ENCODE data around the gene RAX2. TPM values are rescaled to one million over a fixed set of nuclear protein-coding genes. Genes with fewer than 3 reads are reported as not detected.
"Not testable (repeated sequence)": the region's sequence is repeated elsewhere in the genome, so short reads cannot be mapped to it uniquely, and the experiment has no call there.

Gene RAX2
- total RNA-seq: not detected
- polyA plus RNA-seq: not detected
- long read RNA-seq, donor 1: 0 reads
- long read RNA-seq, donor 2: 0 reads

DNA sequence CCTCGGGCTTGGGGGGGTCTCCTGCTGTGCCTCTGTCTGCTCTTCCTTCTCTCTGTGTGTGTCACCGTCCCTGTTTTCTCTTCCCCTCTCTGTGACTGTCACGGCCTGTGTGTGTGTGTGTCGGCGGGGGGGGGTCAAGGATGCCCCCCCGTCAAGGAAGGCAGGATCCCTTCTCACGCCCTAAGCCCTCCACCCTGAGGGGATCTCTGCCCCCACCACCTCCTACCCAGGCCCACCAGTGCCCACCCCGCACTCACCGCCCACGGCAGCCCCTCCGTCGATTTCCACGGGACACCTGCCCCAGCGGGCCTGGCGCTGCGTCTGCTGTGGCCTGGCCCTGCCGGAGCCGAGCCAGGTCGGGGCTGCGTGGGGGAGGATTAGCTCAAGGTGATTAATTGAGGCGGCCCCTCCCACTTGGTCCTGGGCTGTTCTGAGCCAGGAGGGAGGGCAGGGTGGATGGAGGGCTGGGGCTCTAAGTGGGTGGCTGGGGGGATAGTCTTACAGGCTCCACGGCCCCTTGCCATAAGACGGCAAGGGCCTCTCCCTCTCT lies at the start of gene RAX2:
RAX2 (minus strand) TSS at position 323 of the 550 bp plus-strand sequence. CDS start 486 bp downstream, outside the sequence.
- intact Hi-C loops (cut with DNase I): no loop called here
- DNase-seq (no peak), ATAC-seq (ENCODE audit: low FRiP score) (no peak)
- Histone ChIP-seq H3K36me3 (ENCODE audit: control insufficient read depth in 1 of 2, insufficient read depth in 2 of 2, low read length in 1 of 2) (no peaks in the 10 kb centered on the region), H3K9me3 (ENCODE audit: control insufficient read depth, low read length) (no peaks in the 10 kb centered on the region), H3K4me3 (ENCODE audit: low read length in 2 of 2) (no peak within 1 kb of the TSS), H3K27me3 (ENCODE audit: control insufficient read depth in 1 of 2, insufficient read depth in 2 of 2, low read length in 1 of 2) (no peaks in the 10 kb centered on the region), H3K27ac (ENCODE audit: low read depth in 1 of 2, low read length in 2 of 2) (no peak within 1 kb of the TSS), H3K4me1 (ENCODE audit: control insufficient read depth in 1 of 2, insufficient read depth in 2 of 2, low read length in 2 of 2) (no peaks in the 10 kb centered on the region)
- 35 to 43% methylated on average over 19 to 23 of the region's 23 CpGs for WGBS, 2 donors

DNA sequence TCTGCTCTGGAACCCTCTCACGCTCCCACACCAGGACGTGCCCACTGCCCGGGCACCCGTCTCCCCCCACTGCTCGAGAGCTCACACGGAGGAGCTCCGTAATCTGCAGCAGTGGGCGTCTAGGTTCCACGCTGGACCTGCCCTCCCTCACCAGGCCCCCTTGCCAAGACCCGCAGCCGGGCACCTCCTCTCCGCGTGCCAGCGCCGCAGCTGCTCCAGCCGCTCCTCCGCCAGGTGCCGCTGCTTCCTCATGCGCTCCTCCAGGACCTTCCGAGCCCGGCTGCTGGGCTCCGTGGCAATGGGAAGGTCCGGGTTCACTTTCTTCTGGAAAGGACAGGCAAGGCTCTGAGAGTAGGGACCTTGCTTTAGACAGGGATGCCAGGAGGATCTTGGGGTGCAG lies 49.1 kb upstream of the RAX2 start:
- 87 to 91% methylated on average over 23 of the region's 23 CpGs for WGBS, 2 donors
- Histone ChIP-seq H3K4me3 (ENCODE audit: low read length in 2 of 2) (no peak overlapping the region), H3K27me3 (ENCODE audit: control insufficient read depth in 1 of 2, insufficient read depth in 2 of 2, low read length in 1 of 2) (no peaks in the 10 kb centered on the region), H3K4me1 (ENCODE audit: control insufficient read depth in 1 of 2, insufficient read depth in 2 of 2, low read length in 2 of 2) (no peaks in the 10 kb centered on the region), H3K36me3 (ENCODE audit: control insufficient read depth in 1 of 2, insufficient read depth in 2 of 2, low read length in 1 of 2) (no peaks in the 10 kb centered on the region), H3K9me3 (ENCODE audit: control insufficient read depth, low read length) (no peaks in the 10 kb centered on the region), H3K27ac (ENCODE audit: low read depth in 1 of 2, low read length in 2 of 2) (no peak overlapping the region)
- ATAC-seq (ENCODE audit: low FRiP score) (no peak), DNase-seq (no peak)
- intact Hi-C loops (cut with DNase I): no loop called here

DNA sequence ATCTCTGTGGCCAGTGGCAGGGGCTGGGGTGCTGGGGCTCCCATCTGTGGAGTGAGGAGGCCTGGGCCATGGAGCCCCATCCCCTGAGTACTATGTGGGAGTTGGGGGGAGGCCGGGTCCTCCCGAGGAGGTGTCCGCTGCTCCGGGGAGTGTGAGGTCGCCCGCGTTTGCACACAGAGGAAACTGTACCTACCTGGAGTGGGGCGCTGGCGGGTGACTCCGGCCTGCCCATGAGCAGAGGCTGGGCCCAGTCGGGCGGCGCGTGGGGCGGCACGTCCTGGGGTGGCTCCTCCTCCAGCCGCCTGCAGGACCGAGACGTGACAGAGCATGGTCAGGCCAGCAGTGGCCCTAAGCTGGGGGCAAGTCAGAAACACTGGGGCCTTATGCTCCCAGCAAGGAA lies 48.0 kb upstream of the RAX2 start:
- Histone ChIP-seq H3K4me3 (ENCODE audit: low read length in 2 of 2) (no peak overlapping the region), H3K36me3 (ENCODE audit: control insufficient read depth in 1 of 2, insufficient read depth in 2 of 2, low read length in 1 of 2) (no peaks in the 10 kb centered on the region), H3K27me3 (ENCODE audit: control insufficient read depth in 1 of 2, insufficient read depth in 2 of 2, low read length in 1 of 2) (no peaks in the 10 kb centered on the region), H3K27ac (ENCODE audit: low read depth in 1 of 2, low read length in 2 of 2) (no peak overlapping the region), H3K4me1 (ENCODE audit: control insufficient read depth in 1 of 2, insufficient read depth in 2 of 2, low read length in 2 of 2) (no peaks in the 10 kb centered on the region), H3K9me3 (ENCODE audit: control insufficient read depth, low read length) (no peaks in the 10 kb centered on the region)
- no peak for DNase-seq
- no peak for ATAC-seq (ENCODE audit: low FRiP score)
- intact Hi-C loops (cut with DNase I): no loop called here
- 87 to 90% methylated on average over 13 to 19 of the region's 19 CpGs for WGBS, 2 donors

DNA sequence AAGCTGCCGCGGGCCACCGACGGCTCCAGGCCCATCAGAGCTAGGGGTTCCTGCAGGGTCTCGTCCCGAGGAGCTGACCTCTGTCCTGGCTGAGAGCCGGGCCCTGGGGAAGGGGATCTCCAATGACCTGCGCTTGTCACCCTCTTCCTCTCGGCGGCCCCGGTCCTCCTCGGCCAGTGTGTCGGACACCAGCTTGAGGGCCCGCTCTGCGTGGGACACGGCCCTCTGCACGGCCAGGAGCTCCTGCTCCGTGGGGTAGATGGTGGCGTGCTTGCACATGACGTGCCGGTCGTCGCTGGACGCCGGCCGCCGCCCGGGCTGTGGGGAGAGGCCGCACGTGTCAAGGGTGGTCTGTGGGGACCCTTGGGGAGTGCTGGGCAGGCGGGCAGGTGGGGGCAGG lies 46.9 kb upstream of the RAX2 start:
- ATAC-seq (ENCODE audit: low FRiP score) (no peak), DNase-seq (no peak)
- no peaks in the 10 kb centered on the region for H3K27me3 ChIP-seq (ENCODE audit: control insufficient read depth in 1 of 2, insufficient read depth in 2 of 2, low read length in 1 of 2)
- H3K4me3 ChIP-seq (ENCODE audit: low read length in 2 of 2): no peak overlapping the region
- no peaks in the 10 kb centered on the region for H3K36me3 ChIP-seq (ENCODE audit: control insufficient read depth in 1 of 2, insufficient read depth in 2 of 2, low read length in 1 of 2)
- intact Hi-C loops (cut with DNase I): no loop called here
- no peak overlapping the region for H3K27ac ChIP-seq (ENCODE audit: low read depth in 1 of 2, low read length in 2 of 2)
- no peaks in the 10 kb centered on the region for H3K4me1 ChIP-seq (ENCODE audit: control insufficient read depth in 1 of 2, insufficient read depth in 2 of 2, low read length in 2 of 2)
- 66 to 68% methylated on average over 31 of the region's 31 CpGs for WGBS, 2 donors
- H3K9me3 ChIP-seq (ENCODE audit: control insufficient read depth, low read length): no peaks in the 10 kb centered on the region

DNA sequence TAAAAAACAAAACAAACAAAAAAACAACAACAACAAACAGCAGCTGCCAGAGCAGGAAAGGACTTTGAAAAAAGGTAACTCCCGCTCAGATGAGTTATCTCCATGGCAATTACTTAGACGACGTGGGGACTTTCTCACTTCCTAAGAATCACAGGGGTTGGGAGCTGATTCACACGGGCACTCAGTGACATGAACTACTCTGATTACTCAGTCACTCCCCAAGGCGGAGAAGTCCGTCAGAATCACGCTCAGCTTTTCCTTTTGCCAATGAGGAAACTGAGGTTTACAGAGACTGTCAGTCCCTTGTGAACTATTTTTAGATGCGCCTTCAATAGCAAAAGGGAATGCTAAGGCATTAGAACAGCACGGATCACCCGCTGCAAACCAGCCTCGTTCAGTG lies 46.4 kb upstream of the RAX2 start:
- Histone ChIP-seq H3K27me3 (ENCODE audit: control insufficient read depth in 1 of 2, insufficient read depth in 2 of 2, low read length in 1 of 2) (no peaks in the 10 kb centered on the region), H3K27ac (ENCODE audit: low read depth in 1 of 2, low read length in 2 of 2) (no peak overlapping the region), H3K36me3 (ENCODE audit: control insufficient read depth in 1 of 2, insufficient read depth in 2 of 2, low read length in 1 of 2) (no peaks in the 10 kb centered on the region), H3K4me3 (ENCODE audit: low read length in 2 of 2) (no peak overlapping the region), H3K4me1 (ENCODE audit: control insufficient read depth in 1 of 2, insufficient read depth in 2 of 2, low read length in 2 of 2) (no peaks in the 10 kb centered on the region), H3K9me3 (ENCODE audit: control insufficient read depth, low read length) (no peaks in the 10 kb centered on the region)
- intact Hi-C loops (cut with DNase I): no loop called here
- ATAC-seq (ENCODE audit: low FRiP score): no peak
- DNase-seq: no peak
- WGBS, 2 donors: 19 to 21% methylated on average over 11 of the region's 11 CpGs

DNA sequence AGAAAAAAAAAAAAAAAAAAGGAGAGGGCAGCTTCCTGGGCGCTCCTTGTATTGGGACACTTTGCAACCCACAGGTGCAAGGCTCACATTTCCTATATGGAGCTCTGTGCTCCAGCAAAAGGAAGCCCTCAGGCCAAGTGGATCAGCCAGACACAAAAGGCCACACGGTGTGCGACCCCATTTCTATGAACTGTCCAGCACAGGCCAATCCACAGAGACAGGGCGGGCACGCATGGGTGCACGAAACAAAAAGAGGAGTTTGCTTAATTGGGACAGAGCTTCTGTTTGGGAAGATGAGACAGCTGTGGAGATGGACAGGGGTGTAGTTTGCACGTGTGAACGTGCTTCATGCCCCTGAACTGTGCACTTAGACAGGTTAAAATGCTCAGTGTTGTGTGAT lies 45.7 kb upstream of the RAX2 start:
- no peaks in the 10 kb centered on the region for H3K4me1 ChIP-seq (ENCODE audit: control insufficient read depth in 1 of 2, insufficient read depth in 2 of 2, low read length in 2 of 2)
- H3K27me3 ChIP-seq (ENCODE audit: control insufficient read depth in 1 of 2, insufficient read depth in 2 of 2, low read length in 1 of 2): no peaks in the 10 kb centered on the region
- H3K4me3 ChIP-seq (ENCODE audit: low read length in 2 of 2): no peak overlapping the region
- no peaks in the 10 kb centered on the region for H3K9me3 ChIP-seq (ENCODE audit: control insufficient read depth, low read length)
- intact Hi-C loops (cut with DNase I): no loop called here
- no peak for DNase-seq
- WGBS, 2 donors: 85 to 94% methylated on average over 8 of the region's 8 CpGs
- no peak overlapping the region for H3K27ac ChIP-seq (ENCODE audit: low read depth in 1 of 2, low read length in 2 of 2)
- no peaks in the 10 kb centered on the region for H3K36me3 ChIP-seq (ENCODE audit: control insufficient read depth in 1 of 2, insufficient read depth in 2 of 2, low read length in 1 of 2)
- ATAC-seq (ENCODE audit: low FRiP score): no peak

DNA sequence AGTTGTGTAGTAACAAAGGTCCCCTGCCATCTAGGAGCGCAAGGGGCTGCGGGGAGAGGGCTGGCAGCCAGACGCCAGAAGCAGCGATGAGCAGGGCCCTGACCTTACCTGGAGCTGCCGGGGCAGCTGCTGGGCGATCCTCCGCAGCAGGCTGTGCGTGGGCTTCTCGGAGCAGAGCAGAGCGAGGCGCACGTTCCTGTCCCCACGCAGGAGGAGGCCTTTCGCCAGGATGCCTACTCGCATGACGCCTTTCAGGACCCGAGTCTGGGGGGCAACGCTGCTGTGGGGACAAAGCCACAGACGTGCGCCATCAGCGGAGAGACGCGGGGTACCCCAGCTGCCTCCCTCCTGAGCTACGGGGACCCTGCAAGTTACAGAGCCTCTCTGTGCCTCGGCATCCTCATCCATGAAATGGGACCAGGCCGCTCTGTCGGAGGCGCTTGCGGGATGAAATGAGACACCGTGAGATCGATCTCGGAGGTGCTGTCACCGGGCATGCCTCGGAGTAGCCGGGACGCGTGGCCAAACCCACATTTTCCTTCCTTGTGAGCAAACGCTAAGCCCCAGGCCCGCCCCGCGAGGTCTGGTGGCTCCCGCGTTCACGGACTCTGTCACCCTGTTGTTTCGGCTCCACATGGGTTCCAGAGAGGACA lies 44.7 kb upstream of the RAX2 start:
- intact Hi-C loops (cut with DNase I): no loop called here
- Histone ChIP-seq H3K27me3 (ENCODE audit: control insufficient read depth in 1 of 2, insufficient read depth in 2 of 2, low read length in 1 of 2) (no peaks in the 10 kb centered on the region), H3K9me3 (ENCODE audit: control insufficient read depth, low read length) (no peaks in the 10 kb centered on the region), H3K4me1 (ENCODE audit: control insufficient read depth in 1 of 2, insufficient read depth in 2 of 2, low read length in 2 of 2) (no peaks in the 10 kb centered on the region), H3K27ac (ENCODE audit: low read depth in 1 of 2, low read length in 2 of 2) (no peak overlapping the region), H3K4me3 (ENCODE audit: low read length in 2 of 2) (no peak overlapping the region), H3K36me3 (ENCODE audit: control insufficient read depth in 1 of 2, insufficient read depth in 2 of 2, low read length in 1 of 2) (no peaks in the 10 kb centered on the region)
- DNase-seq: no peak
- ATAC-seq (ENCODE audit: low FRiP score): no peak
- WGBS, 2 donors: 90 to 91% methylated on average over 45 of the region's 45 CpGs

DNA sequence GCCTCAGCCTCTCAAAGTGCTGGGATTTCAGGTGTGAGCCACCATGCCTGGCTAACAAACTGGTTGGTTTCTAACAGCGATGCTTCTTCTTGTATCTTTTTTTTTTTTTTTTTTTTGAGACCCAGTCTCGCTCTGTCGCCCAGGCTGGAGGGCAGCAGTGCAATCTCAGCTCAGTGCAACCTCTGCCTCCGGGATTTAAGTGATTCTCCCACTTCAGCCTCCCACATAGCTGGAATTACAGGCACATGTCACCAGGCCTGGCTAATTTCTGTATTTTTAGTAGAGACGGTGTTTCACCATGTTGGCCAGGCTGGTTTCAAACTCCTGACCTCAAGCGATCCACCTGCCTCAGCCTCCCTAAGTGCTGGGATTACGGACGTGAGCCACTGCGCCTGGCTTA lies 44.1 kb upstream of the RAX2 start:
- WGBS, 2 donors: 90 to 91% methylated on average over 9 of the region's 9 CpGs
- H3K27me3 ChIP-seq (ENCODE audit: control insufficient read depth in 1 of 2, insufficient read depth in 2 of 2, low read length in 1 of 2); DNase-seq; H3K36me3 ChIP-seq (ENCODE audit: control insufficient read depth in 1 of 2, insufficient read depth in 2 of 2, low read length in 1 of 2); H3K4me3 ChIP-seq (ENCODE audit: low read length in 2 of 2); intact Hi-C loops (cut with DNase I); H3K27ac ChIP-seq (ENCODE audit: low read depth in 1 of 2, low read length in 2 of 2); ATAC-seq (ENCODE audit: low FRiP score); H3K9me3 ChIP-seq (ENCODE audit: control insufficient read depth, low read length); H3K4me1 ChIP-seq (ENCODE audit: control insufficient read depth in 1 of 2, insufficient read depth in 2 of 2, low read length in 2 of 2): not testable (repeated sequence)

DNA sequence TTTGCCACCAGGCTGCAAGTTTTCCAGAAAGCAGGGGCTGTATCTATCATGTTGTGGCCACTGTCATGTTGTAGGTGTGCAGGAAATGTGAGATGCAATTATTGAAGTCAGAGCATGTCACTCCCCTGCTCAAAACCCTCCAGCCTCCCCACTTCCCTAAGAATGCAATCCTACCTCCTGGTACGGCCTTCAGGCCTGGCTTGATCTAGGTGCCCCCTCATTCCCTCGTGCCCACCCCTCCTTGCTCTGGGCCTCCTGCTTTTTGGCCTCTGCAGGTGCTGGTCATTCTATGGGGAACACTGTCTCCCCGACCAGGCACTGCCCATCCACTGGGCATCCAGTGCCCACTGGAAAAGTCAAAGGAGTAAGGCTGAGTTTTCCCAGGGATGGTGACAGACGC lies 42.6 kb upstream of the RAX2 start:
- no peaks in the 10 kb centered on the region for H3K9me3 ChIP-seq (ENCODE audit: control insufficient read depth, low read length)
- no peaks in the 10 kb centered on the region for H3K27me3 ChIP-seq (ENCODE audit: control insufficient read depth in 1 of 2, insufficient read depth in 2 of 2, low read length in 1 of 2)
- H3K27ac ChIP-seq (ENCODE audit: low read depth in 1 of 2, low read length in 2 of 2): no peak overlapping the region
- H3K36me3 ChIP-seq (ENCODE audit: control insufficient read depth in 1 of 2, insufficient read depth in 2 of 2, low read length in 1 of 2): no peaks in the 10 kb centered on the region
- intact Hi-C loops (cut with DNase I): no loop called here
- no peaks in the 10 kb centered on the region for H3K4me1 ChIP-seq (ENCODE audit: control insufficient read depth in 1 of 2, insufficient read depth in 2 of 2, low read length in 2 of 2)
- DNase-seq (no peak), ATAC-seq (ENCODE audit: low FRiP score) (no peak)
- H3K4me3 ChIP-seq (ENCODE audit: low read length in 2 of 2): no peak overlapping the region
- 89 to 91% methylated on average over 4 of the region's 4 CpGs for WGBS, 2 donors

Data from aorta (tissue), 5 donors.